Mesenchymal stem cell (in vitro differentiated cells and primary cell): ENCODE results near the gene ATXN7L1.
"Not testable (repeated sequence)": the region's sequence is repeated elsewhere in the genome, so short reads cannot be mapped to it uniquely, and the experiment has no call there.

Experiments
- DNase-seq: peaks from one replicate; pipeline ENCODE4 v3.0.0-alpha.2; 2013
- H2AFZ ChIP-seq: one replicate; pipeline ENCODE4 v1.6.1; 2013; ENCODE audit warnings: low read depth, mild to moderate bottlenecking, control low read depth, inconsistent platforms, low read length, moderate library complexity
- H2AK5ac ChIP-seq: 2 replicates; pipeline ENCODE4 v1.6.1; 2013; ENCODE audit warnings: low read length, moderate library complexity, mild to moderate bottlenecking, inconsistent platforms; ENCODE audit not compliant: severe bottlenecking
- H2BK120ac ChIP-seq: one replicate; pipeline ENCODE4 v1.6.1; 2013; ENCODE audit warnings: low read depth, mild to moderate bottlenecking, inconsistent platforms, low read length, moderate library complexity
- H2BK12ac ChIP-seq, 2 experiments: one replicate each; pipeline ENCODE4 v1.6.1; 2013; ENCODE audit warnings: inconsistent platforms in 2 of 2, low read length in 2 of 2, mild to moderate bottlenecking in 2 of 2, moderate library complexity in 2 of 2, control low read depth in 1 of 2
- H2BK15ac ChIP-seq: one replicate; pipeline ENCODE4 v1.6.1; 2013; ENCODE audit warnings: mild to moderate bottlenecking, low read depth, inconsistent platforms; ENCODE audit not compliant: poor library complexity, severe bottlenecking
- H2BK5ac ChIP-seq: 2 replicates; pipeline ENCODE4 v1.6.1; 2013; ENCODE audit warnings: low read depth, mild to moderate bottlenecking, low read length, control low read depth, inconsistent platforms; ENCODE audit not compliant: poor library complexity, severe bottlenecking
- H3K14ac ChIP-seq, 2 experiments: one replicate each; pipeline ENCODE4 v1.6.1; 2013; ENCODE audit warnings: inconsistent platforms in 2 of 2, low read length in 2 of 2, control low read depth in 1 of 2, mild to moderate bottlenecking in 1 of 2, moderate library complexity in 1 of 2
- H3K18ac ChIP-seq, 2 experiments: one replicate each; pipeline ENCODE4 v1.6.1; 2013; ENCODE audit warnings: inconsistent platforms in 2 of 2, low read length in 2 of 2, control low read depth in 1 of 2, low read depth in 1 of 2, mild to moderate bottlenecking in 1 of 2
- H3K23ac ChIP-seq, 2 experiments: one replicate each; pipeline ENCODE4 v1.6.1; 2013; ENCODE audit warnings: inconsistent platforms in 2 of 2, low read length in 2 of 2, mild to moderate bottlenecking in 2 of 2, moderate library complexity in 2 of 2, control low read depth in 1 of 2
- H3K27ac ChIP-seq: 2 replicates; pipeline ENCODE4 v1.5.1; 2013; ENCODE audit warnings: mild to moderate bottlenecking, moderate library complexity, low read length, control low read depth, inconsistent platforms; ENCODE audit not compliant: poor library complexity, severe bottlenecking
- H3K27me3 ChIP-seq, 2 experiments: 2 replicates each; pipeline versions ENCODE4 v1.6.1 to v1.7.0; 2013; ENCODE audit warnings: low read length in 2 of 2, mild to moderate bottlenecking in 2 of 2, moderate library complexity in 2 of 2, control low read depth in 1 of 2, inconsistent platforms in 1 of 2; ENCODE audit not compliant: control insufficient read depth in 1 of 2, insufficient read depth in 1 of 2
- H3K36me3 ChIP-seq, 2 experiments: 2 replicates each; pipeline versions ENCODE4 v1.6.1 to v1.7.0; 2013; ENCODE audit warnings: low read length in 2 of 2, control low read depth in 1 of 2, inconsistent platforms in 1 of 2, low read depth in 1 of 2, mild to moderate bottlenecking in 1 of 2; ENCODE audit not compliant: insufficient read depth in 2 of 2, control insufficient read depth in 1 of 2
- H3K4ac ChIP-seq, 2 experiments: one replicate each; pipeline ENCODE4 v1.6.1; 2013; ENCODE audit warnings: inconsistent platforms in 2 of 2, low read length in 2 of 2, mild to moderate bottlenecking in 2 of 2, moderate library complexity in 2 of 2, control low read depth in 1 of 2, low read depth in 1 of 2
- H3K4me1 ChIP-seq: 2 replicates; pipeline ENCODE4 v1.6.1; 2013; ENCODE audit warnings: low read depth, low read length, control low read depth; ENCODE audit not compliant: control insufficient read depth, insufficient read depth
- H3K4me2 ChIP-seq: 2 replicates; pipeline ENCODE4 v1.6.1; 2013; ENCODE audit warnings: low read length, mild to moderate bottlenecking, inconsistent platforms; ENCODE audit not compliant: poor library complexity, severe bottlenecking
- H3K4me3 ChIP-seq, 2 experiments: 2 replicates each; pipeline versions ENCODE4 v1.5.1 to v1.7.0; 2013; ENCODE audit warnings: low read length in 2 of 2, mild to moderate bottlenecking in 2 of 2, control low read depth in 1 of 2, low read depth in 1 of 2; ENCODE audit not compliant: insufficient read depth in 1 of 2
- H3K79me1 ChIP-seq: replicated peaks from 2 replicates; pipeline ENCODE4 v1.6.1; 2013; ENCODE audit warnings: mild to moderate bottlenecking, control low read depth, low read length, inconsistent platforms; ENCODE audit not compliant: poor library complexity, severe bottlenecking
- H3K9ac ChIP-seq: 2 replicates; pipeline ENCODE4 v1.7.0; 2013; ENCODE audit warnings: mild to moderate bottlenecking, low read length, moderate library complexity
- H3K9me3 ChIP-seq: 2 replicates; pipeline ENCODE4 v1.7.0; 2013; ENCODE audit warnings: mild to moderate bottlenecking, low read length; ENCODE audit not compliant: control insufficient read depth
- H4K8ac ChIP-seq: one replicate; pipeline ENCODE4 v1.6.1; 2013; ENCODE audit warnings: inconsistent platforms, mild to moderate bottlenecking, low read length, moderate library complexity
- H4K91ac ChIP-seq: one replicate; pipeline ENCODE4 v1.6.1; 2013; ENCODE audit warnings: mild to moderate bottlenecking, low read length, inconsistent platforms
- WGBS: methylation state at CpG from one replicate; pipeline ENCODE4 v1.1.7; 2013; ENCODE audit warnings: mixed read lengths; 5-methylcytosine and 5-hydroxymethylcytosine counted together

ATXN7L1 gene

GRCh38 chr7:105713488-105714465 is 162.6 kb downstream of the ATXN7L1 start:
- Histone ChIP-seq H3K4me1 (peaks cover 2% of the 10 kb centered on the region), H3K4ac (no peak overlapping the region), H3K23ac (no peak overlapping the region), H4K8ac (no peak overlapping the region), H2BK120ac (no peak overlapping the region), H2AFZ (no peak overlapping the region), H3K18ac (peak overlapping the region in 1 of 2 experiments; percentile 55), H3K79me1 (peaks cover 4% of the 10 kb centered on the region), H2BK5ac (no peak overlapping the region), H2BK12ac (no peak overlapping the region), H2AK5ac (no peak overlapping the region), H3K4me2 (no peak overlapping the region), H3K27me3 (no peaks in the 10 kb centered on the region), H3K4me3 (no peak overlapping the region), H3K27ac (no peak overlapping the region), H3K36me3 (peaks cover 7 to 9% of the 10 kb centered on the region in 2 experiments), H2BK15ac (no peak overlapping the region), H3K9me3 (peaks cover 15% of the 10 kb centered on the region), H4K91ac (no peak overlapping the region), H3K9ac (no peak overlapping the region), H3K14ac (no peak overlapping the region)
- 84% methylated on average over 6 of the region's 6 CpGs for WGBS
- no peak for DNase-seq

- H3K4ac ChIP-seq, result no peak overlapping the region
- 84% methylated on average over 2 of the region's 3 CpGs for WGBS
- no peak overlapping the region for H2BK5ac ChIP-seq
- no peak overlapping the region for H2BK15ac ChIP-seq
- H3K9ac ChIP-seq, result no peak overlapping the region
- no peak overlapping the region for H3K14ac ChIP-seq
- H3K36me3 ChIP-seq, result peaks cover 7 to 9% of the 10 kb centered on the region in 2 experiments
- H3K4me1 ChIP-seq, result peaks cover 2% of the 10 kb centered on the region
- no peak overlapping the region for H3K4me2 ChIP-seq
- H3K27ac ChIP-seq, result no peak overlapping the region
- H4K8ac ChIP-seq, result no peak overlapping the region
- H4K91ac ChIP-seq, result no peak overlapping the region
- H3K27me3 ChIP-seq, result no peaks in the 10 kb centered on the region
- no peak overlapping the region for H2BK12ac ChIP-seq
- H3K4me3 ChIP-seq, result no peak overlapping the region
- no peak overlapping the region for H2BK120ac ChIP-seq
- H3K18ac ChIP-seq, result no peak overlapping the region
- peaks cover 15% of the 10 kb centered on the region for H3K9me3 ChIP-seq
- no peak overlapping the region for H2AFZ ChIP-seq
- H2AK5ac ChIP-seq, result no peak overlapping the region
- peaks cover 4% of the 10 kb centered on the region for H3K79me1 ChIP-seq
- H3K23ac ChIP-seq, result no peak overlapping the region
- no peak for DNase-seq
These were observed 163.5 kb downstream of the ATXN7L1 start for GRCh38 chr7:105712877-105713276.

- Histone ChIP-seq H3K23ac (no peak overlapping the region), H2BK5ac (no peak overlapping the region), H3K4me3 (no peak overlapping the region), H2BK120ac (no peak overlapping the region), H3K9me3 (peaks cover 15% of the 10 kb centered on the region), H2BK15ac (no peak overlapping the region), H3K14ac (no peak overlapping the region), H3K36me3 (peaks cover 7 to 9% of the 10 kb centered on the region in 2 experiments), H3K27ac (no peak overlapping the region), H3K9ac (no peak overlapping the region), H4K8ac (no peak overlapping the region), H3K4me2 (no peak overlapping the region), H2AK5ac (no peak overlapping the region), H3K4ac (no peak overlapping the region), H4K91ac (no peak overlapping the region), H2AFZ (no peak overlapping the region), H3K27me3 (no peaks in the 10 kb centered on the region), H3K4me1 (peaks cover 5% of the 10 kb centered on the region), H3K18ac (no peak overlapping the region), H3K79me1 (peaks cover 7% of the 10 kb centered on the region), H2BK12ac (no peak overlapping the region)
- WGBS, result 100% methylated on average over 4 of the region's 5 CpGs
- DNase-seq, result no peak
These were observed 164.5 kb downstream of the ATXN7L1 start for GRCh38 chr7:105711726-105712402.

- not testable (repeated sequence) for H2BK15ac ChIP-seq, H3K4me1 ChIP-seq, H4K91ac ChIP-seq, H3K4ac ChIP-seq, H3K79me1 ChIP-seq, H3K14ac ChIP-seq, H2BK120ac ChIP-seq, H3K27me3 ChIP-seq, H3K4me3 ChIP-seq, H2BK5ac ChIP-seq, H2BK12ac ChIP-seq, H3K23ac ChIP-seq, H2AFZ ChIP-seq, H3K36me3 ChIP-seq, H2AK5ac ChIP-seq, H3K9ac ChIP-seq, DNase-seq, H3K27ac ChIP-seq, H3K4me2 ChIP-seq, H3K18ac ChIP-seq, H4K8ac ChIP-seq
- 94% methylated on average over 3 of the region's 4 CpGs for whole genome bisulfite sequencing
- peaks cover 15% of the 10 kb centered on the region for H3K9me3 ChIP-seq
These were observed 165.7 kb downstream of the ATXN7L1 start for GRCh38 chr7:105710720-105711119.
